HTR-8/SVneo (cell line): ENCODE data around the gene SOX18.
"Not testable (repeated sequence)": the region's sequence is repeated elsewhere in the genome, so short reads cannot be mapped to it uniquely, and the experiment has no call there.

ENCODE experiments used
- DNase-seq: peaks from one replicate; pipeline ENCODE4 v3.0.0; 2011; ENCODE audit warnings: low spot score, mixed read lengths; ENCODE audit not compliant: insufficient read length
- FAIRE-seq: peaks from 2 replicates; lab custom pipeline; 2011; peaks lifted over from hg19 to GRCh38; lab: Jason Lieb, UNC

The SOX18 gene

DNA sequence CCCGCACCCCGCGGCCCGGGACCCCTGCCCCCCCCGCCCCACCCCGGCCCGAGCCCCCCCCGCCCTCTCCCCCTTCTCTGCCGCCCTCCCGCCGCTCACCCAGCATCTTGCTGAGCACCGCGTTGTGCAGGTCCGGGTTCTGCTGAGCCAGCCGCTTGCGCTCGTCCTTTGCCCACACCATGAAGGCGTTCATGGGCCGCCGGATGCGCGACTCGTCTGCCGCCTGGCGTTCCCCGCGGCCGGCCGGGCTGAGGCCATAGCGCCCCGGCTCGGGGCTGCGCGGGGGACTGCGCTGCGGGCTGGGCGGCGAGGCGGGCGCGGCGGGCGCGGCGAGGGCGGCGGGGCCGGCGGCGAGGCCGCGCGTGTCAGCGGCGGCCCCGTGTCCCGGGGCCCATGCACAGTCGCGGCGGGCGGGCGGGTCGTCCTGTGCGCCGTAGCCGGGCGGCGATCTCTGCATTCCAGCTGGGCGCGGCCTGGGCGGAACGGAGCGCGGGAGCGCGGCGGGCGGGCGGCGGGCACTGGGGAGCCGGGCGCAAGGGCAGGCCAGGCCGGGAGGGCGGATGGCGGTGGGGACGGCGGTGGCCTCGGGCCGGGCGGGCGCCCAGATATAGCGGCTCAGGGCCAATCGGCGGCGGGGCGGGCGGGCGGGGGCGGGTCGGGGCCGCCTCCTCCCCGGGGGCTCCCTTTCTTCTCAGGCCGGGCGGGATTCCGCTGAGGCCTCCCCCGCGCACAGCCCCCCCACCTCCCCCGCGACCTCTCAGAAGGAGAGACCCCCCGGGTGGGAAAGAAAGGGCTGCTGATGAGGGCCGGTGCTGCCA, at the start of gene SOX18:
Gene SOX18, minus strand, starts transcription at position 580 of the 818 bp plus-strand sequence. Its CDS starts 123 bp downstream, at position 457.
- FAIRE-seq (peak; percentile 78), DNase-seq (no peak)

GRCh38 chr20:64098471-64099013, 49.1 kb upstream of the SOX18 start:
- DNase-seq (no peak), FAIRE-seq (no peak)

DNA sequence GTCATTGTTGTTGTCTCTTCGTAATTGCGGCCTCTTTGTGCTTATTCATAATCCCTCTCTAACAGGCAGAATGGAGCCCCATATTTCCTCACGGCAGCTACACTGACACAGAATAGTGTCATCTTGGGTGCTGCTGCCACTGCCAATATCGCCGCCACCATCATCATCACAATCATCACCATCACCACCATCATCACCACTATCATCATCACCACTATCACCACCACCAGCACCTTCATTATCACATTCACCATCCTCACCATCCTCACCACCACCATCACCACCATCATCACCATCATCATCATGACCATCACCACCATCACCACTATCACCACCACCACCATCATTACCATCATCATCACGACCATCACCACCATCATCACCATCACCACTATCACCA, 47.1 kb upstream of the SOX18 start:
- no peak for FAIRE-seq
- DNase-seq = no peak

DNA sequence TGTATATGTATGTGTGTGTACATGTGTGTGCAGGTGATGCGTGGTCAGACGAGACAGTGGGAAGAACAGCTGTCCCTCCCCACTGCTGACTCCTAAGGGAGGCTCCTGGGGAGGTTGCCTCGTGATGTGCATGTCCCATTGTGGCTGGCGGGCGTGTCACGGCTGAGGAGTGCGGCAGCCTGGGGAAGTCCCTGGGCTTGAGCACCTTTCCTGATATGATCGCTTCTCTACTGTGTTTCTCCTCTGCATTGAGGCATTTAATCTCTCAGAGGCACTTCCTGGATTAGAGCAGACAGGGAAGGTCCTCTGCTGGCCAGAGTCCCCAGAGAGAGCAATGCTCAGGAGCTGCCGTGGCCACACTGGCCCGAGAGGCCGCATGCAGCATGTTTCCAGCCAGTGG, 46.5 kb upstream of the SOX18 start:
- FAIRE-seq = peak; percentile 86
- DNase-seq = no peak

GRCh38 chr20:64095455-64095854, 46.0 kb upstream of the SOX18 start:
- DNase-seq (no peak), FAIRE-seq (no peak)

- DNase-seq (no peak), FAIRE-seq (no peak)
Measured at GRCh38 chr20:64093013-64093503, 43.6 kb upstream of the SOX18 start.

GRCh38 chr20:64092258-64093012, 43.0 kb upstream of the SOX18 start:
- FAIRE-seq (peak; percentile 91), DNase-seq (no peak)

DNA sequence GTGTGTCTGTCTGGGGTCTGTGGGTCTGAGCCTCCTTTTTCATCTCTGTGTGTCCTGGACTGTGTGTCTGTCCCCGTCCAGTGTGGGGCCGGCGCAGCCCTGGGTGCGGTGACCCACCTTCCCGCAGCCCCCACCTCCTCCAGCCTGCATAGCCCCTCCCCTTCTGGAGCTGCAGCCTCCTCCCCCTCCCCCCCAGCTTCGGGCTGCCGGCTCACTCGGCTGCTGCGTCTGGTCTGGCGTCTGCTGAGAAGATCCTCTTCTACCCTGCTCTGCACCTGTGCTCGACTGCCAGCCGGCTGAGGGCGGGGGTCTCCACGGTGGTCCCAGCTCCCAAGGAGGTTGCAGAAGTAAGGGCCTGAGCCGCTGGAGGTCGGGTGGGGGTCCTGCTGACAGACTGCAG, 42.3 kb upstream of the SOX18 start:
- no peak for DNase-seq
- FAIRE-seq = no peak

GRCh38 chr20:64091340-64091739, 41.9 kb upstream of the SOX18 start:
- no peak for DNase-seq
- no peak for FAIRE-seq

DNA sequence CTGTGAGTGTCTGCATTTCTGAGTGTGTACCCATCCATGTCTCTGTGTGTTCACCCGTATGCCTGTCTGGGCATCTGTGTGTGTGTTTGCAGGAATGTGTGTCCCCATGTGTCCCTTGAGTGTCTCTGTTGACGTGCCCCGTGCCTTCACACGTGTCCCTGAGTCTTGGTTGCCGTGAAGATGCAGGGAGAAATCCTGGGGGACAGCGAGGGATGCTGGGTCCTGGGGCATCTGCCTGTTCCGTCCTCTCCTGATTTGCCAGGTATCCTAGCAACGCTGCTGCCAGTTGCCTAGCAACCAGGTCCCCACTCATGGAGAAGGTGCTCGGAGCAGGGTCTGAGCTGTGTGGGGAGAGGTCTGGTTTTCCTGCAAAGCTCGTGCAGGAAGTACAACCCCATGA, 40.7 kb upstream of the SOX18 start:
- FAIRE-seq (peak; percentile 60), DNase-seq (no peak)

- FAIRE-seq = peak; percentile 100
Measured at GRCh38 chr20:64088586-64088985, 39.1 kb upstream of the SOX18 start.

GRCh38 chr20:64087226-64087825, 37.9 kb upstream of the SOX18 start:
- not testable (repeated sequence) for FAIRE-seq, DNase-seq

More at GRCh38 chr20:64088586-64088985, 39.1 kb upstream of the SOX18 start:
- not testable (repeated sequence) for DNase-seq

GRCh38 chr20:64086801-64087200, 37.4 kb upstream of the SOX18 start:
- DNase-seq (no peak), FAIRE-seq (no peak)

GRCh38 chr20:64084685-64085152, 35.3 kb upstream of the SOX18 start:
- no peak for FAIRE-seq
- no peak for DNase-seq

- DNase-seq = no peak
- FAIRE-seq = no peak
Measured at GRCh38 chr20:64083804-64084684, 34.6 kb upstream of the SOX18 start, which contains the start of gene LKAAEAR1. TSS of gene LKAAEAR1 (minus strand) at chr20:64084398. CDS start at chr20:64084219, 179 bp downstream.

DNA sequence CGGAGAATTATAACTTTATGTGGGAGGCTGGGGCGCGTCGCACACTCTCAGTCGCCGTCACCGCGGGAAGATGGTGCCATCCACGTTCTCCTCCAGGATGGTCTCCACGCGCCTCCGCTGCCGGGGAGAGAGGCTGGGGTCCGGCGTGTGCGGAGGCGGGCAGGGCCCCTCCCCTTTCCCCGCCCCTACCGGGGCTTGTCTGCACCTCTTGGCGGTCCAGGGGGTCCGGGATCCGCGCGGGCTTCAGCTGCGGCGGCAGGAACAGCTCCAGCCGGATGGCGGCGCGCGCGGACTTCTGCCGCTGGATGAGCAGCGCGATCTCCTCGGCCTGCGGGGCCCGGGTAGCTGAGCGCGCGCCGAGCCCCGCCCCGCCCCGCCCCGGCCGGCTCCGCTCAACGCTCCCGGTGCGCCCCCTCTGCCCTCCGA, 34.0 kb upstream of the SOX18 start:
- FAIRE-seq = peak; percentile 96
- peak; percentile 95 for DNase-seq

- peak; percentile 67 for FAIRE-seq
Measured at GRCh38 chr20:64082820-64083377, 33.5 kb upstream of the SOX18 start.

GRCh38 chr20:64082126-64082731, 32.8 kb upstream of the SOX18 start:
- FAIRE-seq = peak; percentile 82

More at GRCh38 chr20:64082820-64083377, 33.5 kb upstream of the SOX18 start:
- DNase-seq = no peak

More at GRCh38 chr20:64082126-64082731, 32.8 kb upstream of the SOX18 start:
- no peak for DNase-seq
